Measurements from ENCODE around the gene ZNF521.

Gene ZNF521

GRCh38 chr18:25170402-25170801, 181.6 kb downstream of the ZNF521 start:
- no peak for DNase-seq (ENCODE audit: low read depth)
- TF ChIP-seq, protein P1, sequence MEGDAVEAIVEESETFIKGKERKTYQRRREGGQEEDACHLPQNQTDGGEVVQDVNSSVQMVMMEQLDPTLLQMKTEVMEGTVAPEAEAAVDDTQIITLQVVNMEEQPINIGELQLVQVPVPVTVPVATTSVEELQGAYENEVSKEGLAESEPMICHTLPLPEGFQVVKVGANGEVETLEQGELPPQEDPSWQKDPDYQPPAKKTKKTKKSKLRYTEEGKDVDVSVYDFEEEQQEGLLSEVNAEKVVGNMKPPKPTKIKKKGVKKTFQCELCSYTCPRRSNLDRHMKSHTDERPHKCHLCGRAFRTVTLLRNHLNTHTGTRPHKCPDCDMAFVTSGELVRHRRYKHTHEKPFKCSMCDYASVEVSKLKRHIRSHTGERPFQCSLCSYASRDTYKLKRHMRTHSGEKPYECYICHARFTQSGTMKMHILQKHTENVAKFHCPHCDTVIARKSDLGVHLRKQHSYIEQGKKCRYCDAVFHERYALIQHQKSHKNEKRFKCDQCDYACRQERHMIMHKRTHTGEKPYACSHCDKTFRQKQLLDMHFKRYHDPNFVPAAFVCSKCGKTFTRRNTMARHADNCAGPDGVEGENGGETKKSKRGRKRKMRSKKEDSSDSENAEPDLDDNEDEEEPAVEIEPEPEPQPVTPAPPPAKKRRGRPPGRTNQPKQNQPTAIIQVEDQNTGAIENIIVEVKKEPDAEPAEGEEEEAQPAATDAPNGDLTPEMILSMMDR (IDR thresholded peaks at IDR 0.05; ENCODE audit: insufficient read depth, low read depth, low read length, missing control alignments) = no peak

DNA sequence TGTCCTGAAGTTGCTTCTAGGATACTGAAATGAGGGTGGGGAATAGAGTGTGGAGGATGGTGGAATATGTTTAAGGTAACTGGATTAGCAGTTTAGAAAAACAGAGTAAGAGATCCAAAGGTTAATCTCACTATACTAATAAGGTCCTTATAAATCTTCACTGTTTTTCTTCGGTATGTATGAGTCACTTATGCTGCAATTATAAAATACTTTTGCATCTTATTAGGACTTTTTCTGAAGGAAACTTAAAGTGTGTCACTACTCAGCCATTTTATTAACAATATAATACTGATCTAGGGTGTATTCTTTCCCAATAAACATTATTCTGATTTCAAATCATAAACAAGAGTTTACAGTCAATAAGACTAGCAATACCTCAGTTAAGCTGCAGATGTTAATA, 182.3 kb downstream of the ZNF521 start:
- DNase-seq (ENCODE audit: low read depth) = no peak
- TF ChIP-seq, protein P1 (IDR thresholded peaks at IDR 0.05; ENCODE audit: insufficient read depth, low read depth, low read length, missing control alignments) = no peak
- H3K4me3 ChIP-seq (ENCODE audit: low read length) = no peak overlapping the region

More at GRCh38 chr18:25170402-25170801, 181.6 kb downstream of the ZNF521 start:
- H3K4me3 ChIP-seq (ENCODE audit: low read length) = no peak overlapping the region

DNA sequence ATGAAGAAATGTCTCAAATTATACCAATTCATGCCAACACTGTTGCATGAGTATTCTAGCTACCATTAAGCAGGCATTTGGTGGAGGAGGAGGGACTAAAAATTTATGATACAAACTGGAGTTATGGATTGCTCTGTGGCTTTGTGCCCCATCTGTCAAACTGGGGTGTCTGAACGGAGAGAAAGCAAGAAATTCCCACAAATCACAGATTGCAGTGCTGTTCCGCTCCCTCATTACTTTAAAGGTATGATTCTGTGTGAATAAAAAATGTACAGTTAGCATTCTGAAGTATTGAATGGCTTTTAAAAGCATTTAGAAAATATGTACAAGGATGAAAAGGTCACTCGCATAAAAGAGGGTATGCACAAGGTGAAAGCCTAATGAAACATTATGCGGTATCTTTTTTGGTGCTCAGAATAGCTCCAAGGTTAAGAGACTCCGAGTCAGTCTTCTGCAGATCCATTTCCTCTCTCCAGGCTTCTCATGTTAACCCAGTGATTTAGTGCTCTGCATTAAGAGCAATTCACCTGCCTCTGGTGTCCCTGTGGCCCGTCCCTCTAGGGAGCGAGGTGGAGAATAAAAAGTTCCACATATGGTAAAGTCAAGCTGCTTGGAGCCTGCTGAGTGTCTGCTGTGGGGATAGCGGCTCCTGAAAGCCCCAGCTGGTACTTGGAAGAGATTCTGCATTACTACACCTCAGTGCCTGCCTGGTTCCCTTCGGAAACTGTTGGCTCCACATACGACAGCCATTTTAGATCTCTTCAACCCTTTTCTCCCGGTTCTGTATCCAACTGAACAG, 184.2 kb downstream of the ZNF521 start:
- no peak overlapping the region for H3K4me3 ChIP-seq (ENCODE audit: low read length)
- no peak for DNase-seq (ENCODE audit: low read depth)
- TF ChIP-seq, protein P1 (IDR thresholded peaks at IDR 0.05; ENCODE audit: insufficient read depth, low read depth, low read length, missing control alignments) = no peak

DNA sequence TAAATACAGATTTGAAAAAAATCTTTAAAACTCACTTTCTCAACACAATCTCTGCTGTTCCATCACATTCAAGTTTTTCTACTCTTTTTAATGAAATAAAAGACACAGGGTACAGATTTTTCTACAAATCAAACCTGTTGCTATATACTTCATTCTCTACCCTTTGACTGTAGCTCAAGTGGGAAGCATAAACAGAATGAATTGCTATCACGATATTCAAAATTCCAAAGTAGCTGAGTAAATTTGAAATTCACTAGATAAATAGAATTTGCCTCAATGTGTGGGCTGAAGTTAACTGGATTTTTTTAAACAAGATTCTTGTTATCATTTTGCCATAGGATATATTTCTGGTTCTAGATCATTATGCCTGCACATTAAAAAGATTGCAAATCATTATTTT, 185.9 kb downstream of the ZNF521 start:
- TF ChIP-seq, protein P1 (IDR thresholded peaks at IDR 0.05; ENCODE audit: insufficient read depth, low read depth, low read length, missing control alignments) = no peak
- DNase-seq (ENCODE audit: low read depth) = no peak
- H3K4me3 ChIP-seq (ENCODE audit: low read length) = no peak overlapping the region

DNA sequence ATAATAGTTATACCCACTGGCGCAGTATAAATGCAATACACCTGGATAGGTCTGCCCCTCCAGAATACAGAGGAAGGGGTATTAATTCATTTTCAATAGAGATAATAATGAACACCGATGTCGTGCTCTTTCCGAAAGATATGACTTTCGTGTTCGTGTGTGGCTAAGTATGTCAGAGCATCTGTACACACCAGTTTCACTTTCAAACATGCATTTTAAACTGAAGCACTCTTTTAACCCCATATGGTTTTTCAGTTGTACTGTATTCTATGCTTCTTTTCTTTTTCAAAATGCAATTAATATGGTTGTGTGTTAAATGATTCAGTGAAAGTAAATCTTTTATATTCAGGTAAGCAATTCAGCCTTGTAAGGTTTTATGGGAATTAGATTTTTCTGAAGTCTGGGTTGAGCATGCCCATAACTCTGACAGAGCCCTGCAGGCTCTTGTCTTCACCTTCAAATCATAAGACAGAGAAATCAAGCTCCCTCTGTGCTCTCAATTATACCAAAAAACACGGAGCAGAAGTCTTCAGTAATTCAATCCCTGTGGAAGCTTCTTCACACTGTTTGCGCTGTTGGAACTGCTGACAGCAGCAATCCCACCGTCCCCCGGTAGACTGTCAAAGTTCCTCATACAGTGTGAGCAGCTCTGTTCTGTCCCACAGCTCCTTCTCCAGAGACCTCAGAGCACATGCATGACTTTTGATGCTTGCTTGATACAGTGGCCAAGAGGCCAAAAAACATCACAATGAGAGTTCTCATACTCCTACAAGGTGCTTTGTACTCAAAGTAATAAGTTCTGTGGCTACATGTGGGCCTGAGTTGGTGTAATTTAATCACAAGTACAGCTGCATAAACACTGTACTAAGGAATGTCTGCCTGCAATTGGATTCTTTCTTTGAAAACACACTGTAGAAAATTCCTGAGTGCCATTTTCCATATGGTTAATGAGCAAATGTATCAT, 186.8 kb downstream of the ZNF521 start:
- H3K4me3 ChIP-seq (ENCODE audit: low read length) = peak overlapping the region; percentile 7
- DNase-seq (ENCODE audit: low read depth) = no peak
- TF ChIP-seq, protein P1 (IDR thresholded peaks at IDR 0.05; ENCODE audit: insufficient read depth, low read depth, low read length, missing control alignments) = no peak

DNA sequence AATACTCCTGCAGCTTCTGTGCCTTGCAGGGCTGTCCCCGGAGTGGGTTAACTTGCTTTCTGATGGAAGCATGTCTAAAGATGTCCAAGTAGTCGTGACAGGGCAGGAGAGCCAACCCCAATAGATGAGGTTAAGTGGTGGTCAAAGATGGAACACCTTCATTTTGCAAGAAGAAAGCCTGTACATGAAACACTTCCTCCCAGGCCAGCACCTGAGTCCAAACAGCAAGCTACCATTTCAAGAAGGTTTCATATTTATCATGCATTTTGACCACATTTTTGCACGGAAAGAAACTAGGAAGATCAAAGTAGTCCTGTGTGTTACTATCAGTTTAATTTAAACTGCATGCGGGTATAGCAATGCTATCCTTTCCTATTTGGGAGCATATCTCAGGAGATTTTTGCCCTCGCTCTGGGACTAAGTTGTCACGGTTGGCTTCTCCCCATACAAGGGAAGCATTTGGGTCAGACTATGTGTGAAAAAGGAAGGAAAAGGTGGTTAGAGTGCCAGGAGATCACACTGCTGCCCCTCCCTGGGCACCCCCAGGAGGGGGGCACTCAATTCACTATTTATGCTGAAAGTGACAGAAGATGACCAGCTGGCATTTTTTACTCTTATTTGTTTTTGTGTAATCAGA, 187.6 kb downstream of the ZNF521 start:
- TF ChIP-seq, protein P1 (IDR thresholded peaks at IDR 0.05; ENCODE audit: insufficient read depth, low read depth, low read length, missing control alignments) = no peak
- peak overlapping the region; percentile 7 for H3K4me3 ChIP-seq (ENCODE audit: low read length)
- no peak for DNase-seq (ENCODE audit: low read depth)

Data from epithelial cell of esophagus (primary cell).